ENCODE measurements around the gene CCK. TPM values are rescaled to one million over a fixed set of nuclear protein-coding genes. Genes with fewer than 3 reads are reported as not detected.

The CCK gene
- total RNA-seq, 1 experiment from 2014 or later: not detected

DNA sequence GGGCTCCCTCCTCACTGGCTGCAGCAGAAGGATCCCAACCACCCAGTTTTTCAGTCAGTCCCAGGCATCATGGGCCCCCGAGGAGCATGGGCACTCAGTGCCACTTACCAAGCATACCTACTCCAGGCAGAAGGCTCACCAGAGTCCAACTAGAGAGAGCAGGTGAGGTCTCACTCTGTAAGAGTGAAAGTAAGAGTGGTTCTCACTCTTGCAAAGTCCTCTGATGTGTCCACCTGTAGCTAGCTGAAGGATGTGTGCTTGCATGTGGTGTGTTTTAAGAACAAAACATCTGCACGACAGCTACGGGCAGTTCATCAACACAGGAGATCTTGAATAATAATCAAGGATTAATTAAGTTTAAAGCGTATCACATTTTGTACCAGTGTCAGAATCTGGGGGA lies 49.7 kb downstream of the CCK start:
- no peaks in the 10 kb centered on the region for H4K20me1 ChIP-seq (ENCODE audit: insufficient read depth, low read depth, low read length)
- no peaks in the 10 kb centered on the region for H3K9me2 ChIP-seq (replicated peaks; ENCODE audit: insufficient read depth, low read length)
- H3K79me2 ChIP-seq (ENCODE audit: low read length): no peaks in the 10 kb centered on the region
- no peaks in the 10 kb centered on the region for H3K9me3 ChIP-seq (ENCODE audit: low read length)
- no peak overlapping the region for H3K9ac ChIP-seq (ENCODE audit: low read length)
- H3K4me3 ChIP-seq (ENCODE audit: low read length): no peak overlapping the region
- no peak overlapping the region for H3K4me2 ChIP-seq (ENCODE audit: low read depth, low read length, poor library complexity, severe bottlenecking)
- H3K36me3 ChIP-seq (ENCODE audit: insufficient read depth, low read length): peaks cover 18% of the 10 kb centered on the region; the same call in 1 of the 2 replicates
- H3K27ac ChIP-seq (ENCODE audit: low read length): no peak overlapping the region
- peaks cover 13% of the 10 kb centered on the region for H3K4me1 ChIP-seq (ENCODE audit: low read length)
- no peak overlapping the region for H2AFZ ChIP-seq (ENCODE audit: low read length)
- no peaks in the 10 kb centered on the region for H3K27me3 ChIP-seq (ENCODE audit: low read length)
- DNase-seq: no peak

DNA sequence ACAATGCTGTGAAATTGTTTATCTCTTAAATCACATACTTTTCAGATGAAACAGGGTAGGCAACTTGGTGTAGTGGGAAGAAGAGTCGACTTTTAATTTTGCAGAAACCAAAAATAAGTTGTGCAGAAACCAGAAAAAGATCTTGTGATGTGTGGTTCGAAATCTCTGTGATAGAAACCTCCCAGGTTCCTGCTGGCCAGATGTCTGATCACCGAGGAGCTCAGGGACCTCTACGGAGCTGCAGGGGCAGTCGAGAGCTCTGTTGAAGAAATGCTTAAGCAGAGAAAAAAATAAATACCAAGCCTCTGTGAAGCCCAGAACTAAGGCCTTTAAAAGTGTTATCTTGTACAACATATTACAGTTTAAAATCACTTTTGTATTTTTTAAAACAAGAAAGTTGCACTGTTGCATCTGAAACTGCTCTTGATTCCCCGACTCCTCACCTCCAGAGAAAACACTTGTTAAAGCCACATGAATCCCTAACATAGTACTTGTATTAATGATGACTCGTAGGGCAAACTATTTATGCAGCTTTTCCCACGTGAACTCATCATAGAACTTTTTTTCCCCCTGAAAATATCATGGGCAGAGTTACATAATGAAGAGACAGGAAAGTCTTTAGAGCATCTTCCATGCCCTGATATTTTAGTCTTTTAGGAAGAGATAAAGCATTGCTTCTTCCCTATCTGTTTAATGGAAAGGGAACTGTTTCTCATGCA lies 51.3 kb downstream of the CCK start:
- Histone ChIP-seq H3K79me2 (ENCODE audit: low read length) (no peaks in the 10 kb centered on the region), H3K27me3 (ENCODE audit: low read length) (no peaks in the 10 kb centered on the region), H3K4me2 (ENCODE audit: low read depth, low read length, poor library complexity, severe bottlenecking) (no peak overlapping the region), H2AFZ (ENCODE audit: low read length) (no peak overlapping the region), H3K36me3 (ENCODE audit: insufficient read depth, low read length) (peaks cover 15% of the 10 kb centered on the region; the same call in 1 of the 2 replicates), H3K9me3 (ENCODE audit: low read length) (no peaks in the 10 kb centered on the region), H3K9ac (ENCODE audit: low read length) (no peak overlapping the region), H4K20me1 (ENCODE audit: insufficient read depth, low read depth, low read length) (no peaks in the 10 kb centered on the region), H3K4me3 (ENCODE audit: low read length) (no peak overlapping the region), H3K9me2 (replicated peaks; ENCODE audit: insufficient read depth, low read length) (no peaks in the 10 kb centered on the region), H3K4me1 (ENCODE audit: low read length) (peaks cover 13% of the 10 kb centered on the region), H3K27ac (ENCODE audit: low read length) (no peak overlapping the region)
- no peak for DNase-seq

DNA sequence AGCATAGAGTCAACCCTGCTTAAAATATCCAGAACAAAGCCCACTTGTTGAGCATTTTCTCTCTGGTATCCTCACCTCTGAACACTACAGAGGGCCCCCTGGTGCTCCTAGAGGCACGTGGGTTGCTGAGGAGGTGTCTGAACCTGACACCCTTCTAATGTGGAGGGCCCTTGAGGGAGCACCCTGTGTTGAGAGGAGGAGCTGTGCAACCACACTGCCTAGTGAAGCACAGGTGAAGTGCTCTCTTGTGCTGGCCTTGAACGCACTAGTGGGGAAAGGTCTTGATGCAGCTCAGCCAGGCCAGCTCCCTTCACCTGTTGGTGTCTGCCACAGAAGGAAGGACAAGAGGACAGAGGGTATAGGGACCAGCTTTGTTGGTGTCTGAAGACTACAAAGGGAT lies 51.9 kb downstream of the CCK start:
- no peaks in the 10 kb centered on the region for H3K9me3 ChIP-seq (ENCODE audit: low read length)
- H3K27ac ChIP-seq (ENCODE audit: low read length): no peak overlapping the region
- no peak overlapping the region for H3K9ac ChIP-seq (ENCODE audit: low read length)
- no peak for DNase-seq
- no peaks in the 10 kb centered on the region for H3K9me2 ChIP-seq (replicated peaks; ENCODE audit: insufficient read depth, low read length)
- H2AFZ ChIP-seq (ENCODE audit: low read length): no peak overlapping the region
- 0 out of 2 replicates have a peak, but pooled peaks cover 3% of the 10 kb centered on the region for H3K79me2 ChIP-seq (ENCODE audit: low read length)
- no peak overlapping the region for H3K4me2 ChIP-seq (ENCODE audit: low read depth, low read length, poor library complexity, severe bottlenecking)
- peaks cover 19% of the 10 kb centered on the region; the same call in 1 of the 2 replicates for H3K36me3 ChIP-seq (ENCODE audit: insufficient read depth, low read length)
- H3K4me1 ChIP-seq (ENCODE audit: low read length): peaks cover 13% of the 10 kb centered on the region
- H3K27me3 ChIP-seq (ENCODE audit: low read length): no peaks in the 10 kb centered on the region
- H3K4me3 ChIP-seq (ENCODE audit: low read length): no peak overlapping the region
- no peaks in the 10 kb centered on the region for H4K20me1 ChIP-seq (ENCODE audit: insufficient read depth, low read depth, low read length)

DNA sequence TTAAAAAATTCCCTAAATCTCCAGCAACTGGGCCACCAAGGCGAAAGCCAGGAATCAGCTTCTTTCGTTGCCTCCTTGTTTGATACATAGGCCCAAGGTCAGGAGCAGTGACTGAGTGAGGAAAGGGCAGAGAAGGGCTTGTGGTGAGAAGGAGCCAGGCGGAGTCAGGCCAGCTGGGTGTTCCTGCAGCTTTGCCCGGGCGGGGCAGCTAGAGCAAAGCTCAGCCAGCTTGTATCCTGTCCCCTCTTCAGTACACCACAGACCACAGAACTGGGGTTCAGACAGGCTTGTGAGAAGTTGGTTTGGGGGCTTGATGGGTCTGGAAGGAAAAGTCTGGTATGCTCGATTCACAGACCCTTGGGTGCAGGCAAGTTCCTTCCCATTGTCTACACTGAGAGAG lies 52.6 kb downstream of the CCK start:
- Histone ChIP-seq H3K79me2 (ENCODE audit: low read length) (0 out of 2 replicates have a peak, but pooled peaks cover 3% of the 10 kb centered on the region), H3K9ac (ENCODE audit: low read length) (no peak overlapping the region), H3K4me1 (ENCODE audit: low read length) (peaks cover 9% of the 10 kb centered on the region; the same call in 1 of the 2 replicates), H3K27me3 (ENCODE audit: low read length) (no peaks in the 10 kb centered on the region), H3K4me2 (ENCODE audit: low read depth, low read length, poor library complexity, severe bottlenecking) (no peak overlapping the region), H2AFZ (ENCODE audit: low read length) (no peak overlapping the region), H3K4me3 (ENCODE audit: low read length) (no peak overlapping the region), H4K20me1 (ENCODE audit: insufficient read depth, low read depth, low read length) (no peaks in the 10 kb centered on the region), H3K9me3 (ENCODE audit: low read length) (no peaks in the 10 kb centered on the region), H3K9me2 (replicated peaks; ENCODE audit: insufficient read depth, low read length) (no peaks in the 10 kb centered on the region), H3K36me3 (ENCODE audit: insufficient read depth, low read length) (peaks cover 21% of the 10 kb centered on the region; the same call in 1 of the 2 replicates), H3K27ac (ENCODE audit: low read length) (no peak overlapping the region)
- DNase-seq: no peak

DNA sequence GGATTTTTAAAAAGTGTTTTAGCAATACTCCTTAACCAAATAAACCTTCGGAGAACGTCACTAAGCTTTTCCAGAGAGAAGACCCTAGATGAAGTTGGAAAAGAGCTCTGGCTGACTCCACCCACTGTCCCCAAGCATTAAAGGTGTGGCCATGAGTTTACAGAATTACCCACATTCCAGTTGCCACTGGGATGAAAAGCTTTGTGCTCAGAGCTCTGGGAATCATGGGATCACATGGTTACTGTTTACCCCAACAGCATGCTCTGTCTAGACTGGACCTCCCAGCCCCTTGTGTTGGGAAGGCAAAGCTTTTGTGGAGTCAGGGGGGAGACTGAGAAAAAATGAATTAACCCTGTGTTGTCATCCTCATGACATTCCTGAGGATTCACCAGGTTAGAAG lies 55.3 kb downstream of the CCK start:
- Histone ChIP-seq H3K36me3 (ENCODE audit: insufficient read depth, low read length) (peaks cover 24% of the 10 kb centered on the region; the same call in 1 of the 2 replicates), H3K9me2 (replicated peaks; ENCODE audit: insufficient read depth, low read length) (no peaks in the 10 kb centered on the region), H2AFZ (ENCODE audit: low read length) (no peak overlapping the region), H3K79me2 (ENCODE audit: low read length) (0 out of 2 replicates have a peak, but pooled peaks cover 3% of the 10 kb centered on the region), H3K4me3 (ENCODE audit: low read length) (no peak overlapping the region), H3K9ac (ENCODE audit: low read length) (no peak overlapping the region), H3K4me2 (ENCODE audit: low read depth, low read length, poor library complexity, severe bottlenecking) (no peak overlapping the region), H3K27ac (ENCODE audit: low read length) (no peak overlapping the region), H3K4me1 (ENCODE audit: low read length) (no peaks in the 10 kb centered on the region), H3K9me3 (ENCODE audit: low read length) (no peaks in the 10 kb centered on the region), H4K20me1 (ENCODE audit: insufficient read depth, low read depth, low read length) (no peaks in the 10 kb centered on the region), H3K27me3 (ENCODE audit: low read length) (no peaks in the 10 kb centered on the region)
- DNase-seq: no peak

DNA sequence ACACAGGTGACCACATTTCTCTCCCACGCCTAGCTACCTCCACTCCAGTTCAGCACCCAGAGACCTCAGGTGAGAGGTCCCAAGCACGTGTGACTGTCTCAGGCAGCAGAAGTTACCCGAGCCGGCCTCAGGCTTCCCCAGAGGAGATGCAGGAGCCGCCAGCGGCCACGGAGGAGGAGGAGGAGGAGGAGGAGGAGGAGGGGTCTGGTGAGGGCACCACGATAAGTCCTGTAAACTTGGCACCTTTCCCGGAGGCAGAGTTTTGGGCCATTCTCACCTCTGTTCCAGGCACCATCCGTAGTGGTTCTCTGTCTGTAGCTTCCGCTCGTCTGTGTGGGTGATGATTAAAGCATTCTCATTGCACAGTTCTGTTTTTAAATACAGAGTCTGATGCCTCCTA lies 56.1 kb downstream of the CCK start:
- Histone ChIP-seq H3K79me2 (ENCODE audit: low read length) (peaks cover 11% of the 10 kb centered on the region), H3K36me3 (ENCODE audit: insufficient read depth, low read length) (peaks cover 24% of the 10 kb centered on the region; the same call in 1 of the 2 replicates), H4K20me1 (ENCODE audit: insufficient read depth, low read depth, low read length) (no peaks in the 10 kb centered on the region), H2AFZ (ENCODE audit: low read length) (no peak overlapping the region), H3K27ac (ENCODE audit: low read length) (no peak overlapping the region), H3K4me2 (ENCODE audit: low read depth, low read length, poor library complexity, severe bottlenecking) (no peak overlapping the region), H3K4me1 (ENCODE audit: low read length) (no peaks in the 10 kb centered on the region), H3K9me2 (replicated peaks; ENCODE audit: insufficient read depth, low read length) (no peaks in the 10 kb centered on the region), H3K27me3 (ENCODE audit: low read length) (no peaks in the 10 kb centered on the region), H3K9ac (ENCODE audit: low read length) (no peak overlapping the region), H3K4me3 (ENCODE audit: low read length) (no peak overlapping the region), H3K9me3 (ENCODE audit: low read length) (no peaks in the 10 kb centered on the region)
- no peak for DNase-seq

Small RNAs within 50 kb of the gene (small RNA-seq; reads per million reads assigned to genes)
- gene RNU4-78P: not detected

Other genes with a start within 250 kb of the CCK start
- gene TRAK1, start 174.8 kb downstream of the CCK start, total RNA-seq (2014; rRNA removed; shearing (Covaris generic); ENCODE audit: low replicate concordance): 72.8 and 115 TPM in 2 replicates
- not detected in 2 replicates for gene LYZL4, start 144.4 kb upstream of the CCK start, total RNA-seq (2014; rRNA removed; shearing (Covaris generic); ENCODE audit: low replicate concordance)
- 0.41 and 2.5 TPM in 2 replicates for gene VIPR1, start 236.5 kb upstream of the CCK start, total RNA-seq (2014; rRNA removed; shearing (Covaris generic); ENCODE audit: low replicate concordance)